HL-60/S4 treated with retinoic acid at 250 ng/mL for 4 days and 3 days (cell line): Measurements from ENCODE around the gene CD81.

ENCODE experiments used
- in situ Hi-C: fragments of 300-500 bp; cut with MboI; formaldehyde crosslinking; loops from 2 replicates; pipeline ENCODE4 v1.7.0; 2022; ENCODE audit warnings: low sequenced_read_pairs

CD81 gene

GRCh38 chr11:2446590-2447252, 69.6 kb downstream of the CD81 start:
- in situ Hi-C loops: no loop called here
